H1 (cell line): ENCODE measurements around the gene VWA3B. TPM values are rescaled to one million over a fixed set of nuclear protein-coding genes. Genes with fewer than 3 reads are reported as not detected.

Experiments used
- CTCF ChIA-PET: fragments of 300-600 bp; sonication (Branson Sonifier 250); formaldehyde crosslinking; loops from one replicate; lab custom pipeline; 2021; ENCODE audit not compliant: partially characterized antibody; lab: Charles Lee
- POLR2A ChIA-PET: fragments of 300-600 bp; sonication (Branson Sonifier 250); formaldehyde crosslinking; loops from one replicate; lab custom pipeline; 2021; ENCODE audit warnings: inconsistent platforms; ENCODE audit not compliant: partially characterized antibody; lab: Charles Lee
- DNase-seq, 2 experiments: peaks; one replicate each; pipeline versions ENCODE4 v3.0.0 to v3.0.0-alpha.2; 2010 to 2022; ENCODE audit warnings: low spot score in 2 of 2, low read depth in 1 of 2, mixed read lengths in 1 of 2
- FAIRE-seq: peaks from 2 replicates; lab custom pipeline; 2011; peaks lifted over from hg19 to GRCh38; lab: Jason Lieb, UNC
- H2AFZ ChIP-seq: 2 replicates; pipeline ENCODE4 v1.8.1; 2012; ENCODE audit warnings: low read length, inconsistent platforms
- H2AK5ac ChIP-seq: 2 replicates; pipeline ENCODE4 v1.6.1; 2013; ENCODE audit warnings: low read depth, low read length
- H2BK120ac ChIP-seq: replicated peaks from 2 replicates; pipeline ENCODE3; 2013; ENCODE audit warnings: low read depth, low read length, inconsistent platforms
- H2BK12ac ChIP-seq: 2 replicates; pipeline ENCODE4 v1.6.1; 2013; ENCODE audit warnings: low read depth, low read length
- H2BK15ac ChIP-seq: 2 replicates; pipeline ENCODE4 v1.6.1; 2013; ENCODE audit warnings: low read length
- H2BK20ac ChIP-seq: 2 replicates; pipeline ENCODE4 v1.6.1; 2013; ENCODE audit warnings: low read length
- H2BK5ac ChIP-seq: 2 replicates; pipeline ENCODE4 v1.6.1; 2013; ENCODE audit warnings: low read depth, low read length
- H3K14ac ChIP-seq: 2 replicates; pipeline ENCODE4 v1.6.1; 2013; ENCODE audit warnings: inconsistent platforms; ENCODE audit not compliant: insufficient read length
- H3K18ac ChIP-seq: 2 replicates; pipeline ENCODE4 v1.6.1; 2013; ENCODE audit warnings: low read length; ENCODE audit errors: extremely low read depth
- H3K23ac ChIP-seq: 2 replicates; pipeline ENCODE4 v1.6.1; 2013; ENCODE audit warnings: inconsistent platforms; ENCODE audit not compliant: insufficient read length
- H3K23me2 ChIP-seq: 2 replicates; pipeline ENCODE4 v1.6.1; 2013; ENCODE audit warnings: low read depth, low read length
- H3K27ac ChIP-seq: 2 replicates; pipeline ENCODE4 v1.6.1; 2011; ENCODE audit warnings: low read depth, low read length, inconsistent platforms
- H3K27me3 ChIP-seq, 4 experiments: replicated peaks in 1 of 4; 1 replicate in 1 of 4; 2 replicates in 3 of 4; pipeline versions ENCODE4 v1.6.1 to v1.8.1; 2011 to 2013; ENCODE audit warnings: low read length in 3 of 4, mild to moderate bottlenecking in 3 of 4, inconsistent platforms in 2 of 4, mixed read lengths in 2 of 4, moderate library complexity in 1 of 4; ENCODE audit not compliant: control insufficient read depth in 3 of 4, insufficient read depth in 3 of 4; ENCODE audit errors: extremely low read depth in 1 of 4
- H3K36me3 ChIP-seq, 4 experiments: 2 replicates each; pipeline versions ENCODE4 v1.6.1 to v1.8.1; 2011 to 2013; ENCODE audit warnings: mild to moderate bottlenecking in 4 of 4, low read length in 3 of 4, moderate library complexity in 2 of 4, control low read depth in 1 of 4, inconsistent platforms in 1 of 4; ENCODE audit not compliant: insufficient read depth in 4 of 4, control insufficient read depth in 2 of 4
- H3K4ac ChIP-seq: replicated peaks from 2 replicates; pipeline ENCODE3; 2013; ENCODE audit warnings: low read length, low read depth, mixed read lengths, inconsistent platforms; ENCODE audit not compliant: insufficient read length
- H3K4me1 ChIP-seq, 4 experiments: replicated peaks in 1 of 4; 1 replicate in 1 of 4; 2 replicates in 3 of 4; pipeline versions ENCODE4 v1.6.1 to v1.8.1; 2011 to 2013; ENCODE audit warnings: low read length in 3 of 4, inconsistent platforms in 2 of 4, mixed read lengths in 1 of 4; ENCODE audit not compliant: insufficient read depth in 4 of 4, control insufficient read depth in 3 of 4
- H3K4me2 ChIP-seq, 2 experiments: 2 replicates each; pipeline versions ENCODE4 v1.6.1 to v1.8.1; 2011 to 2013; ENCODE audit warnings: low read depth in 2 of 2, low read length in 2 of 2, control low read depth in 1 of 2, inconsistent platforms in 1 of 2, mild to moderate bottlenecking in 1 of 2; ENCODE audit not compliant: insufficient read depth in 1 of 2
- H3K4me3 ChIP-seq, 4 experiments: fragments of 200-600, 300-600 bp in 1 of 4; sonication (generic), shearing (Covaris generic), sonication (Bioruptor Twin) in 1 of 4; 2 replicates each; pipeline versions ENCODE4 v1.5.1 to v1.8.1; 2011 to 2016; ENCODE audit warnings: low read length in 4 of 4, low read depth in 3 of 4, control low read depth in 2 of 4, inconsistent platforms in 2 of 4, mild to moderate bottlenecking in 2 of 4, mixed read lengths in 1 of 4, moderate library complexity in 1 of 4; ENCODE audit not compliant: insufficient read depth in 2 of 4; ENCODE audit errors: extremely low read depth in 1 of 4
- H3K56ac ChIP-seq: replicated peaks from 2 replicates; pipeline ENCODE3; 2013; ENCODE audit warnings: low read depth, mild to moderate bottlenecking, mixed read lengths, low read length, inconsistent platforms; ENCODE audit not compliant: insufficient read length
- H3K79me1 ChIP-seq: 2 replicates; pipeline ENCODE4 v1.6.1; 2013; ENCODE audit warnings: low read depth, low read length, control low read depth
- H3K79me2 ChIP-seq, 2 experiments: 2 replicates each; pipeline versions ENCODE4 v1.6.1 to v1.8.1; 2012 to 2013; ENCODE audit warnings: low read length in 2 of 2, mild to moderate bottlenecking in 2 of 2, inconsistent platforms in 1 of 2; ENCODE audit not compliant: insufficient read depth in 2 of 2, control insufficient read depth in 1 of 2
- H3K9ac ChIP-seq, 4 experiments: replicated peaks in 1 of 4; 1 replicate in 1 of 4; 2 replicates in 3 of 4; pipeline versions ENCODE4 v1.6.1 to v1.8.1; 2011 to 2013; ENCODE audit warnings: low read depth in 3 of 4, low read length in 3 of 4, control low read depth in 2 of 4, mild to moderate bottlenecking in 2 of 4, moderate library complexity in 2 of 4, inconsistent platforms in 1 of 4; ENCODE audit errors: extremely low read depth in 1 of 4
- H3K9me3 ChIP-seq, 2 experiments: 2 replicates each; pipeline versions ENCODE4 v1.6.1 to v1.8.1; 2012 to 2013; ENCODE audit warnings: mild to moderate bottlenecking in 2 of 2, moderate library complexity in 2 of 2, control low read depth in 1 of 2, inconsistent platforms in 1 of 2, low read depth in 1 of 2, low read length in 1 of 2, mixed read lengths in 1 of 2; ENCODE audit not compliant: insufficient read depth in 2 of 2
- H4K20me1 ChIP-seq, 2 experiments: replicated peaks in 1 of 2; 2 replicates each; pipeline versions ENCODE3 to v1.8.1; 2011 to 2013; ENCODE audit warnings: inconsistent platforms in 2 of 2, low read length in 2 of 2, mild to moderate bottlenecking in 1 of 2; ENCODE audit not compliant: insufficient read depth in 2 of 2, control insufficient read depth in 1 of 2
- H4K5ac ChIP-seq: 2 replicates; pipeline ENCODE4 v1.6.1; 2013; ENCODE audit warnings: low read length, low read depth, mixed read lengths, inconsistent platforms; ENCODE audit not compliant: insufficient read length
- H4K8ac ChIP-seq: 2 replicates; pipeline ENCODE4 v1.8.0; 2013; ENCODE audit warnings: mild to moderate bottlenecking, moderate library complexity, low read length, inconsistent platforms; ENCODE audit not compliant: insufficient read depth; ENCODE audit errors: extremely low read depth
- H4K91ac ChIP-seq: replicated peaks from 2 replicates; pipeline ENCODE3; 2013; ENCODE audit warnings: low read length, mixed read lengths, inconsistent platforms; ENCODE audit not compliant: insufficient read length
- NRF1 ChIP-seq: IDR thresholded peaks from 2 replicates; pipeline ENCODE4 v1.6.1; 2011; ENCODE audit warnings: mild to moderate bottlenecking, low read depth, low read length, improper control_type of control experiment
- RAD21 ChIP-seq, 2 experiments: IDR thresholded peaks in 1 of 2; conservative IDR thresholded peaks in 1 of 2; 2 replicates each; pipeline ENCODE4 v1.6.1; 2011; ENCODE audit warnings: low read depth in 2 of 2, low read length in 2 of 2, improper control_type of control experiment in 1 of 2, inconsistent platforms in 1 of 2, mild to moderate bottlenecking in 1 of 2, moderate library complexity in 1 of 2
- polyA plus RNA-seq, 7 experiments: library from polyadenylated mRNA; depleted of rRNA in 3 of 7; stranded (reverse) in 5 of 7; unstranded in 2 of 7; fragments of >200 nt in 5 of 7; fragments of 200-250 nt in 2 of 7; gene quantifications; 1 replicate in 5 of 7; 2 replicates in 1 of 7; 4 replicates in 1 of 7; pipeline versions ENCODE4 v1.2.1 to v1.2.3, GENCODE V29; 2011 to 2013; ENCODE audit warnings: missing spikeins in 2 of 7, mixed read lengths in 2 of 7
- total RNA-seq: library from RNA; stranded (reverse); fragmentation: NEBNext Ultra II Directional; extraction: Animal tissue kit (Norgen Biotek cat#: 25700); gene quantifications from 2 replicates; pipeline ENCODE4 v1.2.1, GENCODE V29; 2021

VWA3B gene
- total and polyA plus RNA-seq, 2 of the 8 experiments (the other 6 are each of a cell fraction or from before 2014, with no cell fraction given), result not detected

DNA sequence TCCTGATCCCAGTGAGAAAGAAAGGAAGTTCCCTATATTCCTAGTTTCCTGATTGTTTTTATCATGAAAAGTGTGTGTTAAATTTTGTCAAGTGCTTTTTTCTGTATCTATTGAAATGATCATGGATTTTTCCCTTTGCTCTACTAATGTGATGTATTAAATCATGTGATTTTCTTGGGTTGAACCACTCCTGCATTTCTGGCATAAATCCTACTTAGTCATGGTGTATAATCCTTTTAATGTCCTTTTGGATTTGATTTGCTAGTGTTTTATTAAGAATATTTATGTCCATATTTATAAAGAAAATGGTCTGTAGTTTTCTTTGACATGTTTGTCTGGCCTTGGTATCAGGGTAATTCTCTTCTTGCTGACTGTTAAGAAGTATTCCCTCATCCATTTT, 171.9 kb downstream of the VWA3B start:
- H2AK5ac ChIP-seq, result no peak overlapping the region
- H3K18ac ChIP-seq, result no peak overlapping the region
- ChIA-PET CTCF (no interaction called here), POLR2A (no interaction called here)
- H3K79me2 ChIP-seq, result no peaks in the 10 kb centered on the region
- H3K9ac ChIP-seq, result no peak overlapping the region
- no peaks in the 10 kb centered on the region for H3K79me1 ChIP-seq
- H3K4me3 ChIP-seq, result no peak overlapping the region
- no peak overlapping the region for H4K91ac ChIP-seq
- no peak overlapping the region for H2BK15ac ChIP-seq
- no peak overlapping the region for H3K14ac ChIP-seq
- H3K9me3 ChIP-seq, result no peaks in the 10 kb centered on the region; a peak in 1 of 4 replicates
- H4K20me1 ChIP-seq, result no peaks in the 10 kb centered on the region
- no peak overlapping the region for H4K8ac ChIP-seq
- no peaks in the 10 kb centered on the region for H3K36me3 ChIP-seq
- H2BK20ac ChIP-seq, result no peak overlapping the region
- no peak overlapping the region for H3K23ac ChIP-seq
- H2AFZ ChIP-seq, result no peak overlapping the region
- FAIRE-seq (no peak), DNase-seq (no peak)
- no peak overlapping the region for H2BK5ac ChIP-seq
- H3K4ac ChIP-seq, result no peak overlapping the region
- no peak overlapping the region for H3K4me2 ChIP-seq
- H3K27ac ChIP-seq, result no peak overlapping the region
- H3K56ac ChIP-seq, result no peak overlapping the region
- no peaks in the 10 kb centered on the region for H3K4me1 ChIP-seq
- H2BK120ac ChIP-seq, result no peak overlapping the region
- no peak overlapping the region for H2BK12ac ChIP-seq
- H3K23me2 ChIP-seq, result no peaks in the 10 kb centered on the region
- H4K5ac ChIP-seq, result no peak overlapping the region
- no peaks in the 10 kb centered on the region for H3K27me3 ChIP-seq
- TF ChIP-seq RAD21 (IDR thresholded peaks at IDR 0.05 in 1 of 2, conservative IDR thresholded peaks at IDR 0.05 in 1 of 2; ENCODE audit: low read depth in 2 of 2, low read length in 2 of 2) (no peak), NRF1 (no peak)
